ENCODE measurements around the gene SPRYD3.

DNA sequence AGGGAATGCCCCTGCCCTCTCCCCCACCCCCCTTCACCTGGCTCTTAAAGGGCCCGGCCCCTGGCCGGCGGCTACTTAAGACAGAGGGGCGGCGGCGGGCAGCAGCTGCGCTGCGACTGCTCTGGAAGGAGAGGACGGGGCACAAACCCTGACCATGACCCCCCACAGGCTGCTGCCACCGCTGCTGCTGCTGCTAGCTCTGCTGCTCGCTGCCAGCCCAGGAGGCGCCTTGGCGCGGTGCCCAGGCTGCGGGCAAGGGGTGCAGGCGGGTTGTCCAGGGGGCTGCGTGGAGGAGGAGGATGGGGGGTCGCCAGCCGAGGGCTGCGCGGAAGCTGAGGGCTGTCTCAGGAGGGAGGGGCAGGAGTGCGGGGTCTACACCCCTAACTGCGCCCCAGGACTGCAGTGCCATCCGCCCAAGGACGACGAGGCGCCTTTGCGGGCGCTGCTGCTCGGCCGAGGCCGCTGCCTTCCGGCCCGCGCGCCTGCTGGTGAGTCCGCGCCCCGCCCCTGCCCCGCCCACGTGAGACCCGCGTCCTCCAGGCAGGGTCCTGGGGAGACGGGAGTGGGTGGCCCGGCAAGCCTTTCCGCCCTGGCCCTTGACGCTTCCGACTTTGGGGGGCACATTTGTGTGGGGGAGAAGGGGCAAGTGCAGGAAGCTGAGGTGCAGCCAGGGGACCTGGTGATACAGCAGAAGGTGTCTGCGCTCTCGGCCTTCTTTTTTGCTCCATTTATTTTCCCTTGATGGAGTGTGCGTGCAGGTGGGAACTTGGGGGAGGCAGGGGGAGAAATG lies 18.6 kb upstream of the SPRYD3 start, which contains the start of gene IGFBP6:
- TF ChIP-seq POLR2A (IDR thresholded peaks at IDR 0.05) (peak in 1 of 2 donors; percentile 29), CTCF (IDR thresholded peaks at IDR 0.05) (peak in 4 of 12 donors; percentile 18 to 24 (median 20))

Measured in heart left ventricle (tissue), 13 donors.